ENCODE measurements around the gene HNRNPA0. TPM values are rescaled to one million over a fixed set of nuclear protein-coding genes. Genes with fewer than 3 reads are reported as not detected.

The HNRNPA0 gene
- total RNA-seq, 1 experiment from 2014 or later = 38.9 TPM

DNA sequence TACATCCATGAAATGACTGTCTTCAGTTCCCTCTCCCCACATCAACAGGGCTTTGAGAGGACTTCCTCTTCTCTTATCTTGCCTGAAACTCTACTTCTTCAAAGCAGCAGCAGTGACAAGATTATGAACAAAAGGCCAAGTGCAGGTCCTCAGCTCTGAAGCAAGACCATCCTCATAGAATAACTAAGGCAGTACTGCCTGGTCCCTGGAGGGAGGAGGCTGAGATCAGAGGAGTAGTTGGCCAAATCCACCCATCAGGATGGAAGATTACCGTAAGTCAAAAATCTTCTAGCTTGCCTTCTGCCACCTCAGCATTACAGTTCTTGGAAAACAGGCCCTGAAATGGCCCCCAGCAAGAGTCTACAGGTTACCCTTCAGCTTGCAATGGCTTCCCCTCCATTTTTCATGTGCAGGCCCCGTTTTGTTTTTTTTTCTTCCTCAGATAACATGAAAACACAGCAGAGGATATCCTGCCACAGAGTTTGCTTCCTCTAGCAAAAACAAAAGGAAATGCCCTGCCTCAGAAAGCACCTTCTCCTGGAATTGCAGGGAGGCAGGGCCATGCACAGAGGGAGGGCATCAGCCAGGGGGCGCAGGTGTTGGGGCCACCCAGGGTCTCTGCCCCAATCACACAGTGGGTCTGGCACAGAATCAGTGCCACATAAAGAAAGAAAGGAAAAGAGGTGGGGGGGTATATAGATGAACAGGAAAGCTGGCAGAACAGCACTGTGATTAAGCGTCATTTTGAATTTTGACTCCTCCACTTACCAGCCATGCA lies 58.3 kb downstream of the HNRNPA0 start:
- ATAC-seq = no peak

More for the DNA sequence above, 58.3 kb downstream of the HNRNPA0 start:
- ChIA-PET RAD21 (ENCODE audit: low non-redundant PET in 1 of 2, low total read pairs in 2 of 2, uncharacterized antibody in 2 of 2, unreplicated experiment in 2 of 2) (no interaction called here), CTCF (no interaction called here), POLR2A (no interaction called here)
- Histone ChIP-seq H4K20me1 (ENCODE audit: insufficient read depth) (no peaks in the 10 kb centered on the region), H3K9ac (ENCODE audit: low read length) (no peak overlapping the region), H2AFZ (ENCODE audit: low read depth, low read length, poor library complexity, severe bottlenecking) (no peak overlapping the region), H3K4me2 (ENCODE audit: low read length) (no peak overlapping the region), H3K79me2 (ENCODE audit: insufficient read depth, low read length) (no peaks in the 10 kb centered on the region), H3K4me1 (ENCODE audit: control insufficient read depth in 1 of 2, insufficient read depth in 2 of 2, low read length in 2 of 2) (no peaks in the 10 kb centered on the region), H3K9me3 (ENCODE audit: control insufficient read depth in 1 of 2, insufficient read depth in 1 of 2, low read depth in 1 of 2, low read length in 2 of 2) (no peaks in the 10 kb centered on the region), H3K9me2 (ENCODE audit: insufficient read depth) (no peaks in the 10 kb centered on the region), H3K4me3 (replicated peaks in 1 of 2; ENCODE audit: low read depth in 1 of 2, low read length in 2 of 2) (no peak overlapping the region), H3K27ac (ENCODE audit: low read depth, low read length) (no peak overlapping the region), H3K27me3 (ENCODE audit: insufficient read depth, low read length) (peaks cover 2% of the 10 kb centered on the region; the same call in 1 of the 2 replicates), H3K36me3 (ENCODE audit: control insufficient read depth in 1 of 2, insufficient read depth in 2 of 2, low read length in 2 of 2) (no peaks in the 10 kb centered on the region)
- DNase-seq (ENCODE audit: low read depth, low spot score) = no peak
- no TSS peak for BruUV-seq (replicated peaks)
- TF ChIP-seq ZFX (IDR thresholded peaks at IDR 0.05) (no peak), SP1 (IDR thresholded peaks at IDR 0.05; ENCODE audit: low read depth) (no peak), POLR2AphosphoS5 (IDR thresholded peaks at IDR 0.05; ENCODE audit: low read depth, low read length) (no peak)
- TF ChIP-seq, protein P1, sequence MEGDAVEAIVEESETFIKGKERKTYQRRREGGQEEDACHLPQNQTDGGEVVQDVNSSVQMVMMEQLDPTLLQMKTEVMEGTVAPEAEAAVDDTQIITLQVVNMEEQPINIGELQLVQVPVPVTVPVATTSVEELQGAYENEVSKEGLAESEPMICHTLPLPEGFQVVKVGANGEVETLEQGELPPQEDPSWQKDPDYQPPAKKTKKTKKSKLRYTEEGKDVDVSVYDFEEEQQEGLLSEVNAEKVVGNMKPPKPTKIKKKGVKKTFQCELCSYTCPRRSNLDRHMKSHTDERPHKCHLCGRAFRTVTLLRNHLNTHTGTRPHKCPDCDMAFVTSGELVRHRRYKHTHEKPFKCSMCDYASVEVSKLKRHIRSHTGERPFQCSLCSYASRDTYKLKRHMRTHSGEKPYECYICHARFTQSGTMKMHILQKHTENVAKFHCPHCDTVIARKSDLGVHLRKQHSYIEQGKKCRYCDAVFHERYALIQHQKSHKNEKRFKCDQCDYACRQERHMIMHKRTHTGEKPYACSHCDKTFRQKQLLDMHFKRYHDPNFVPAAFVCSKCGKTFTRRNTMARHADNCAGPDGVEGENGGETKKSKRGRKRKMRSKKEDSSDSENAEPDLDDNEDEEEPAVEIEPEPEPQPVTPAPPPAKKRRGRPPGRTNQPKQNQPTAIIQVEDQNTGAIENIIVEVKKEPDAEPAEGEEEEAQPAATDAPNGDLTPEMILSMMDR (IDR thresholded peaks at IDR 0.05 in 2 of 3, conservative IDR thresholded peaks at IDR 0.05 in 1 of 3; ENCODE audit: borderline replicate concordance in 1 of 3, insufficient read depth in 1 of 3, low read depth in 2 of 3, low read length in 2 of 3) = 0 out of 6 replicates have a peak, but pooled peaks of 1 of the 3 experiments have one; percentile 4
- intact Hi-C loops (cut with micrococcal nuclease) = no loop called here

Other genes with a start within 250 kb of the HNRNPA0 start
- gene KLHL3, start 18.3 kb downstream of the HNRNPA0 start, total RNA-seq (2021; ENCODE audit: unreplicated experiment) = not detected
- gene MYOT, start 113.5 kb upstream of the HNRNPA0 start, total RNA-seq (2021; ENCODE audit: unreplicated experiment) = not detected
- gene PKD2L2, start 135.1 kb upstream of the HNRNPA0 start, total RNA-seq (2021; ENCODE audit: unreplicated experiment) = not detected